ENCODE measurements around the gene TMEM203.

TMEM203 gene

GRCh38 chr9:137167277-137167746 lies 38.1 kb downstream of the TMEM203 start:
- no peak for DNase-seq (ENCODE audit: low read depth in 2 of 2)

GRCh38 chr9:137166380-137167229 lies 38.8 kb downstream of the TMEM203 start:
- no peak for DNase-seq (ENCODE audit: low read depth in 2 of 2)

- no peak for DNase-seq (ENCODE audit: low read depth in 2 of 2)
Observed at GRCh38 chr9:137165250-137165836, 40.1 kb downstream of the TMEM203 start.

- DNase-seq (ENCODE audit: low read depth in 2 of 2) = no peak
Observed at GRCh38 chr9:137164370-137165249, 40.8 kb downstream of the TMEM203 start.

- no peak for DNase-seq (ENCODE audit: low read depth in 2 of 2)
Observed at GRCh38 chr9:137163805-137164204, 41.6 kb downstream of the TMEM203 start.

GRCh38 chr9:137163365-137163715 lies 42.1 kb downstream of the TMEM203 start:
- no peak for DNase-seq (ENCODE audit: low read depth in 2 of 2)

GRCh38 chr9:137162505-137163364 lies 42.7 kb downstream of the TMEM203 start:
- no peak for DNase-seq (ENCODE audit: low read depth in 2 of 2)

GRCh38 chr9:137161558-137162486 lies 43.6 kb downstream of the TMEM203 start:
- no peak for DNase-seq (ENCODE audit: low read depth in 2 of 2)

GRCh38 chr9:137160716-137161557 lies 44.5 kb downstream of the TMEM203 start:
- DNase-seq (ENCODE audit: low read depth in 2 of 2) = no peak

- DNase-seq (ENCODE audit: low read depth in 2 of 2) = no peak
Observed at GRCh38 chr9:137160054-137160425, 45.4 kb downstream of the TMEM203 start.

- DNase-seq (ENCODE audit: low read depth in 2 of 2) = no peak
Observed at GRCh38 chr9:137159105-137160053, 46.1 kb downstream of the TMEM203 start.

GRCh38 chr9:137158625-137159024 lies 46.8 kb downstream of the TMEM203 start:
- DNase-seq (ENCODE audit: low read depth in 2 of 2) = no peak

- DNase-seq (ENCODE audit: low read depth in 2 of 2) = no peak
Observed at GRCh38 chr9:137157618-137158415, 47.6 kb downstream of the TMEM203 start.

GRCh38 chr9:137156567-137157375 lies 48.7 kb downstream of the TMEM203 start:
- peak in 1 of 2 donors; percentile 39 for DNase-seq (ENCODE audit: low read depth in 2 of 2)
